GM13977 (cell line): Measurements from ENCODE around the gene IQCF6.

Source experiments
- DNase-seq: peaks from one replicate; pipeline ENCODE4 v3.0.0; 2012; ENCODE audit warnings: low spot score
- CTCF ChIP-seq: IDR thresholded peaks from 2 replicates; pipeline ENCODE4 v1.5.1; 2012; ENCODE audit warnings: mild to moderate bottlenecking, control low read depth; ENCODE audit not compliant: insufficient read depth; ENCODE audit errors: extremely low read depth, missing control alignments
- in situ Hi-C: fragments of 300-500 bp; cut with MboI; formaldehyde crosslinking; loops from one replicate; pipeline ENCODE4 v1.12.0; 2022; ENCODE audit warnings: low sequenced_read_pairs, low pct_unique_long_range_greater_than_20kb, mixed read lengths, inconsistent platforms; ENCODE audit not compliant: unreplicated experiment

The IQCF6 gene

GRCh38 chr3:51779137-51779536 is at the start of gene IQCF6:
Gene IQCF6, minus strand, starts transcription at chr3:51779237. Its CDS starts 13 bp downstream, at chr3:51779224.
- no peak for DNase-seq

DNA sequence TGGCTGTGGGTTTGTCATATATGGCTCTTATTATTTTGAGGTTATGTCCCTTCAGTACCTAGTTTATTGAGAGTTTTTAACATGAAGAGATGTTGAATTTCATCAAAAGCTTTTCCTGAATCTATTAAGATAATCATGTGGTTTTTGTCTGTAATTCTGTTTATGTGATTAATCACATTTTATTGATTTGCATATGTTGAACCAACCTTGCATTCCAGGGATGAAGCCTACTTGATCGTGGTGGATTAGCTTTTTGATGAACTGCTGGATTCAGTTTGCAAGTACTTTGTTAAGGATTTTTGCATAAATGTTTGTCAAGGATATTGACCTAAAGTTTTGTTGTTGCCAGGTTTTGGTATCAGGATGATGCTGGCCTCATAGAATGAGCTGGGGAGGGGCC is 49.3 kb upstream of the IQCF6 start:
- in situ Hi-C loops = no loop called here
- no peak for TF ChIP-seq CTCF

More at GRCh38 chr3:51779137-51779536, at the start of gene IQCF6:
- no peak for TF ChIP-seq CTCF
- in situ Hi-C loops = no loop called here

GRCh38 chr3:51819709-51820406 is 40.8 kb upstream of the IQCF6 start:
- peak; percentile 33 for TF ChIP-seq CTCF
- in situ Hi-C loops = no loop called here
- no peak for DNase-seq

More for the DNA sequence above, 49.3 kb upstream of the IQCF6 start:
- no peak for DNase-seq

DNA sequence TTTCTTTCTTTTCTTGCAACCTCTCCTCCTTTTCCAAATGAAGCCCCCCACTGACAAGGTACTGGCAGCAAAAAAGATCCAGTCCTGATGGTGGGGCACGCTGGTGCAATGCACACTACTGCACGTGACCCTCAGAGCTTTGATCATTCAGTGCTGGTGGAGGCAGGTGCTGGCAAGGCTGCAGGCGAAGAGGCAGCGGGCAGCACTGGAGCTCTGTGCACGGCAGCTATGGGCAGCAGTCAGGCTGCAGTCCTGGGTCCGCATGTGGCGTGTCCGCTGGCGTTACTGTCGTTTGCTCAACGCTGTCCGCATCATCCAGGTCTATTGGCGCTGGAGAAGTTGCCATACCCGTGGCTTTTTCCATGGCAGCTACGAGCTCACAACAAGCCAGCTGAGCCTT is 40.1 kb upstream of the IQCF6 start:
- DNase-seq = no peak
- TF ChIP-seq CTCF = no peak
- in situ Hi-C loops = no loop called here

DNA sequence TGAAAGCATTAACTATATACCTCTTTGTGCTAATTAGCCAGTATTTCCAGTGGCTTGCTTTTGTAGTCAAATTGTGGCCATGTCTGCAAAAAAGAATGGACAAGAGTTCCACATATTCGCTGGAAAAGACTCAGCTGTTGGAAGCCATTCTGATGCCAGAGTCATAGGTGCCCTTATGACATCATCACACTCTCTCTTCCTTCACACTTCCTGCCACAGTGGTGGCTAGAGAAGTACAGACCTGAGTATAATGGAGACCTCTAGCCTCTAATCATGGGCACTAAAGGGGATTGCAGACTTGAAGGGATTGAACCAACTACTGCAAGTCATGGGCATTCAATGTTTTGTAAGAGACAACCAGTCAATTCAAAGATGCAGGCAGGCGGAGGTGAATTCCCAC is 38.3 kb upstream of the IQCF6 start:
- TF ChIP-seq CTCF = no peak
- in situ Hi-C loops = no loop called here
- no peak for DNase-seq

- no peak for TF ChIP-seq CTCF
- no peak for DNase-seq
- in situ Hi-C loops = no loop called here
These were observed 37.7 kb upstream of the IQCF6 start for GRCh38 chr3:51816723-51817122.
